NCI-H2029 (cell line): ENCODE measurements around the gene OGG1.
A peak's percentile ranks its signal among the peaks of the same experiment; 100 is the strongest.

Source experiments
- DNase-seq: peaks from one replicate; lab custom pipeline; 2025; lab: John Stamatoyannopoulos, UW

The OGG1 gene

GRCh38 chr3:9749645-9750555 is at the start of gene OGG1:
OGG1 (plus strand) TSS chr3:9749952; CDS start chr3:9750287, 335 bp downstream.
- peak; percentile 99 for DNase-seq

- no peak for DNase-seq
These were observed 49.2 kb upstream of the OGG1 start for GRCh38 chr3:9700536-9700935.

- no peak for DNase-seq
These were observed 48.7 kb upstream of the OGG1 start for GRCh38 chr3:9701006-9701405.

GRCh38 chr3:9701711-9702110 is 48.0 kb upstream of the OGG1 start:
- no peak for DNase-seq

GRCh38 chr3:9703240-9703639 is 46.5 kb upstream of the OGG1 start:
- no peak for DNase-seq

- no peak for DNase-seq
These were observed 45.9 kb upstream of the OGG1 start, which contains the start of gene CPNE9 for GRCh38 chr3:9703736-9704346. CPNE9 (plus strand) TSS chr3:9703833; CDS start chr3:9703997, 164 bp downstream.

GRCh38 chr3:9704347-9705322 is 45.1 kb upstream of the OGG1 start:
- peak; percentile 73 for DNase-seq

GRCh38 chr3:9710174-9710739 is 39.5 kb upstream of the OGG1 start:
- no peak for DNase-seq

- no peak for DNase-seq
These were observed 37.3 kb upstream of the OGG1 start for GRCh38 chr3:9712415-9712814.

- no peak for DNase-seq
These were observed 36.6 kb upstream of the OGG1 start for GRCh38 chr3:9713142-9713541.

- no peak for DNase-seq
These were observed 34.6 kb upstream of the OGG1 start for GRCh38 chr3:9715136-9715535.

- no peak for DNase-seq
These were observed 33.9 kb upstream of the OGG1 start for GRCh38 chr3:9715764-9716437.

- DNase-seq, result no peak
These were observed 32.8 kb upstream of the OGG1 start for GRCh38 chr3:9716801-9717555.

GRCh38 chr3:9717563-9717962 is 32.2 kb upstream of the OGG1 start:
- DNase-seq, result no peak

GRCh38 chr3:9718118-9718517 is 31.6 kb upstream of the OGG1 start:
- no peak for DNase-seq

GRCh38 chr3:9721015-9721699 is 28.6 kb upstream of the OGG1 start:
- DNase-seq, result no peak

GRCh38 chr3:9721700-9722060 is 28.1 kb upstream of the OGG1 start:
- DNase-seq, result no peak

- no peak for DNase-seq
These were observed 23.8 kb upstream of the OGG1 start for GRCh38 chr3:9725775-9726515.

- no peak for DNase-seq
These were observed 22.6 kb upstream of the OGG1 start for GRCh38 chr3:9727041-9727595.
